HG02642 (cell line): Measurements from ENCODE around the gene MMP13.
"Not testable (repeated sequence)": the region's sequence is repeated elsewhere in the genome, so short reads cannot be mapped to it uniquely, and the experiment has no call there.

Source experiments
- ATAC-seq: cut with Tn5 transposase; IDR thresholded peaks from one replicate; pipeline ENCODE4 v1.9.1; 2021; ENCODE audit warnings: mild to moderate bottlenecking; ENCODE audit not compliant: unreplicated experiment, poor library complexity

Gene MMP13

DNA sequence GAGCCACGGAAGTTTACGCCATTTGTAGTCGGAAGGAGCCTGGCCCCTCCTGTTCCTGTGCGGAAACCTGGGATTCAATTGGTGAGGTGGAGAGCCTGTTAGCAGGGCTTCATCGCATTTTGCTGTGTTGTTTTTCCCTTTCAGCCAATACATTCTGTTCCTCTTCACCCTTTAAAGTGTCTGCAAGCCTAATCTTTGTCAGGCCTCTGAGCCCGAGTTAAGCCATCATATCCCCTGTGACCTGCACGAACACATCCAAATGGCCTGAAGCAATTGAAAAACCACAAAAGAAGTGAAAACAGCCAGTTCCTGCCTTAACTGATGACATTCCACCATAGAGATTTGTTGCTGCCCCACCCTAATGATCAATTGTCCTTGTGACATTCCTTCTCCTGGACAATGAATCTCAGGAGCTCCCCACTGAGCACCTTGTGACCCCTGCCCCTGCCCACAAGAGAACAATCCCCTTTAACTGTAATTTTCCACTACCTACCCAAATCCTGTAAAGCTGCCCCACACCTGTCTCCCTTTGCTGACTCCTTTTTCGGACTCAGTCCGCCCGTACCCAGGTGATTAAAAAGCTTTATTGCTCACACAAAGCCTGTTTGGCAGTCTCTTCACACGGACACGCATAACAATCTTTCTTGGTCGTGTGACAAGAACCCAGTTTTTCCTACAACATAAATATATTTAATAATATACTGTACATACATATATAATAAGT, 43.6 kb downstream of the MMP13 start:
- ATAC-seq, result no peak

GRCh38 chr11:102905848-102906247, 49.7 kb downstream of the MMP13 start:
- not testable (repeated sequence) for ATAC-seq

DNA sequence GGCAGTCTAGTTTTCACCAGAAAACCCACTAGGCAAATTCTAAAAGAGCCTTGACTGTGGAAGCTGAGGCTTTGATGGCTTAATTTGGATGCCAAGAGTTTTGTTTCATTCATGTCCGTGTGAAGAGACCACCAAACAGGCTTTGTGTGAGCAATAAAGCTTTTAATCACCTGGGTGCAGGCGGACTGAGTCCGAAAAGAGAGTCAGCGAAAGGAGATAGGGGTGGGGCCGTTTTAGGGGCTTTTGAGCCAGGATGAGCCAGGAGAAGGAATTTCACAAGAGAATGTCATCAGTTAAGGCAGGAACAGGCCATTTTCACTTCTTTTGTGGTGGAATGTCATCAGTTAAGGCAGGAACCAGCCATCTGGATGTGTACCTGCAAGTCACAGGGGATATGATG, 51.6 kb downstream of the MMP13 start:
- not testable (repeated sequence) for ATAC-seq

DNA sequence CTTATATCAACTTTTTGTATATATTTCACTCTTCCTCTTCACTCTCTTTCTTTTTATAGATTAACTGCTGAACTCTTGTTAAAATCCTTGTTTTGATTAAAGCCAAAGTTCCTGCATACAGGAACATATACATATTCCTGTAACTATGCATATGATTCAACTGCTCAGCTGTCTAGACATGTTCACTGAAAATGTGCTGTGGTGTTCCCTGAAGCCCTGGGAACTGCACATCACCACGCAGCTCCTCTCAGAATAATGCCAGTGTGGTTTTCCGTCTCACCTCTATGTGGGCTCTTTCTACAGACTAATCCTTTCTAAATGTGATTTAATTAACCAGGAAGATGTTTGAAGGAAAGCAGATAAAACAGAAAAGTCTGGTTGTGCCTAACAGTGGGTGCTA, 55.2 kb downstream of the MMP13 start:
- no peak for ATAC-seq
